Adipocyte (in vitro differentiated cells): ENCODE measurements around the gene SYT7.
A peak's percentile ranks its signal among the peaks of the same experiment; 100 is the strongest.

ENCODE experiments used
- DNase-seq: peaks from one replicate; pipeline ENCODE4 v3.0.0-alpha.2; 2015; ENCODE audit warnings: low read depth
- H3K27me3 ChIP-seq: replicated peaks from 2 replicates; pipeline ENCODE4 v1.7.0; 2013; ENCODE audit warnings: mild to moderate bottlenecking, low read length, moderate library complexity; ENCODE audit not compliant: control insufficient read depth, insufficient read depth
- H3K36me3 ChIP-seq: 2 replicates; pipeline ENCODE4 v1.7.0; 2013; ENCODE audit warnings: low read length, mild to moderate bottlenecking, moderate library complexity; ENCODE audit not compliant: control insufficient read depth, insufficient read depth, severe bottlenecking
- H3K4me1 ChIP-seq: 2 replicates; pipeline ENCODE4 v1.7.0; 2013; ENCODE audit warnings: mild to moderate bottlenecking, low read length, moderate library complexity; ENCODE audit not compliant: control insufficient read depth, insufficient read depth
- H3K4me3 ChIP-seq: 2 replicates; pipeline ENCODE4 v1.7.0; 2013; ENCODE audit warnings: mild to moderate bottlenecking, low read length, moderate library complexity
- H3K9ac ChIP-seq: 2 replicates; pipeline ENCODE4 v1.7.0; 2013; ENCODE audit warnings: mild to moderate bottlenecking, low read length, moderate library complexity
- H3K9me3 ChIP-seq: 2 replicates; pipeline ENCODE4 v1.7.0; 2013; ENCODE audit warnings: mild to moderate bottlenecking, low read length, moderate library complexity; ENCODE audit not compliant: control insufficient read depth

SYT7 gene

DNA sequence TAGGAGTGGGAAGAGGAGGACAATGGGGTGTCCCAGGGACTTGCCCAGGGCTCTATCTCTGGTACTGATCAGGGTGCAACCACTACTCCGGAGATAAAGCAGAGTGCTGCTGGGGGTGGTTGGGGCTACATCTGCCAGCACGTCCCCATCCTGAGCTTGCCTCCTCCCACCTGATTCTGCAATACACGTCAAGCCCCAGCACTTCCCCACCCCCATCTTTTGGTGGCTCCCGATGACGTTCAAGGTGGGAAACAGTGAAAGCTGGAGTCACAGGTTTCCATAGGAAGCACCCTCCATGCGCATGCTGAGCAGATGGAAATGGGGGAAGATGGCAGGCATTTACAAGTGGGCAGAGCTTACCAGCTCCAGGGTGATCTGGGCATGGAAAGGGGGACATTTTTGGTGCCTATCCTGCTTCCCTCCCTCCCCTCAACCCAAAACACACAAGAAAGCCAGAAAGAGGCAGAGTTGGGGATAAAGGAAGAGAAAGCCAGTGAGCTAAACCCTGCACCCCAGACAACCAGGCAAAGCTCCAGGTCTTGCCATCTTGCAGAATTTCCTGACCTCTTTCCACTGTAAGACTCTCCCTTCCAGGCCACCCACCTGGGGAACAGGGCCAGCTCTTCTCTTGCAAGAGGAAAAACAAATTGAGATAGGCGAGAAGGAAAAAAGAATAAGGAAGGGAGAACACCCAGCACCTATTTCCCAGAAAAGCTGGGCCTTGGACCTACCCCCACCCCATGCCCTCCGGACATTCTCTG, 15.8 kb downstream of the SYT7 start:
- DNase-seq, result no peak
- Histone ChIP-seq H3K4me3 (no peak overlapping the region), H3K9ac (no peak overlapping the region), H3K27me3 (peaks cover 57% of the 10 kb centered on the region), H3K4me1 (no peaks in the 10 kb centered on the region), H3K36me3 (no peaks in the 10 kb centered on the region), H3K9me3 (no peaks in the 10 kb centered on the region)

DNA sequence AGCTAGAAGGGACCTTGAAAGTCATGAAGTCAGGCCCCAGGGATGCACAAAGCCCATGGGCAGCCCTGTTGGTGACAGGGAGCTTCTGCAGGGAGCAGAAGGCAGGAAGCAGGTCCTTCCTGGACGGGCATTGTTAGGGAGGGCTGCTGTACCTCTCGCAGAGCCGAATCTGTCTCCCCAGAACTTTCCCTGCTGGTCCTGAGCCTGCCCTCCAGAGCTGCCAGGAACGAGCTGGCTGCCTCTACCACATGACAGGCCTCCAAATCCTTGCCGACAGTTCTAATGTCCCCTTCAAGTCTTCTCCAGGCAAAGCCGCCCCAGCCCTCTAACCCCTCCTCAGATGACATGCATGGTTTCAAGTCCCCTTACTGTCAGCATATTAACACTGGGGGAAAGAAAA, 20.1 kb downstream of the SYT7 start:
- H3K36me3 ChIP-seq, result no peaks in the 10 kb centered on the region
- H3K4me1 ChIP-seq, result peaks cover 8% of the 10 kb centered on the region
- no peak overlapping the region for H3K9ac ChIP-seq
- no peak for DNase-seq
- no peak overlapping the region for H3K4me3 ChIP-seq
- H3K9me3 ChIP-seq, result no peaks in the 10 kb centered on the region
- H3K27me3 ChIP-seq, result peaks cover 59% of the 10 kb centered on the region

DNA sequence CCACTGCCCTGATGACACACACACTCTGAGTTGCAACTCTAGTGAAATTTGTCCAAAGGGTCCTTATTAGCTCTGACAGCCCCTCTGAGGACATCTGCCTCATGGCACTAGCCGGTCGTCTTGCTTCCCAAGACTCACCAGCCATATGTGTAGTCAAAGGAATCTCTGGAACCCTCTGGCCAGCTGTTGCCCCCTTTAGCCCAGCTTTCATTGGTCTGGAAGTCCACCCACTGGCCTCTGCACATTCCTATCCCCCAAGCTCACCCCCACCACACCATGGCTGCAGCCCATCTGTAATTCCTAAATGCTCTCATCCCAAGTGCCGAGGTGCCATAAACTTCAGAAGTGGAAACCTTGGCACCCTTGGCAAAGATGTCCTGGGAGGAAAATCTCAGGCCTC, 24.3 kb downstream of the SYT7 start:
- no peaks in the 10 kb centered on the region for H3K9me3 ChIP-seq
- no peak overlapping the region for H3K9ac ChIP-seq
- H3K27me3 ChIP-seq, result peaks cover 53% of the 10 kb centered on the region
- H3K4me3 ChIP-seq, result no peak overlapping the region
- DNase-seq, result no peak
- no peaks in the 10 kb centered on the region for H3K36me3 ChIP-seq
- H3K4me1 ChIP-seq, result peaks cover 11% of the 10 kb centered on the region

DNA sequence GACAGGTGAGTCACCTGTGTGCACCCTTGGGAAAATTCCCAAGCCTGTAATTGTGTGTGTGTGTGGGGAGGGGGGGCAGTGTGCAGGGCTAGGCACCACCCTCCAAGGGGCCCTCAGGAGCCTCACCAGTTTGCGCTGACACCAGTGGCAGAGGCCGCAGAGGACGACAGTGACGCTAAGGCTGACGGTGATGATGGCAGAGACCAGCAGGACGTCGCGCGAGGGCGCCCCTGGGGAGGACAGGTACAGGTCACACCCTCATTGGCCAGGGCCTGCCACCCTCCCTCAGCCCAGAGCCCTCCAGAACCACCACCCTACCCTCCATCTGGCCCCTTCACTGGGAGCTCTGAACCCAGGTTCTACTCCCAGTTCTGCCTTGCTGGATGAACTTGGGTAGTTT, 24.9 kb downstream of the SYT7 start:
- Histone ChIP-seq H3K4me1 (peaks cover 14% of the 10 kb centered on the region), H3K9me3 (no peaks in the 10 kb centered on the region), H3K36me3 (no peaks in the 10 kb centered on the region), H3K9ac (no peak overlapping the region), H3K27me3 (peaks cover 51% of the 10 kb centered on the region), H3K4me3 (no peak overlapping the region)
- DNase-seq, result no peak

DNA sequence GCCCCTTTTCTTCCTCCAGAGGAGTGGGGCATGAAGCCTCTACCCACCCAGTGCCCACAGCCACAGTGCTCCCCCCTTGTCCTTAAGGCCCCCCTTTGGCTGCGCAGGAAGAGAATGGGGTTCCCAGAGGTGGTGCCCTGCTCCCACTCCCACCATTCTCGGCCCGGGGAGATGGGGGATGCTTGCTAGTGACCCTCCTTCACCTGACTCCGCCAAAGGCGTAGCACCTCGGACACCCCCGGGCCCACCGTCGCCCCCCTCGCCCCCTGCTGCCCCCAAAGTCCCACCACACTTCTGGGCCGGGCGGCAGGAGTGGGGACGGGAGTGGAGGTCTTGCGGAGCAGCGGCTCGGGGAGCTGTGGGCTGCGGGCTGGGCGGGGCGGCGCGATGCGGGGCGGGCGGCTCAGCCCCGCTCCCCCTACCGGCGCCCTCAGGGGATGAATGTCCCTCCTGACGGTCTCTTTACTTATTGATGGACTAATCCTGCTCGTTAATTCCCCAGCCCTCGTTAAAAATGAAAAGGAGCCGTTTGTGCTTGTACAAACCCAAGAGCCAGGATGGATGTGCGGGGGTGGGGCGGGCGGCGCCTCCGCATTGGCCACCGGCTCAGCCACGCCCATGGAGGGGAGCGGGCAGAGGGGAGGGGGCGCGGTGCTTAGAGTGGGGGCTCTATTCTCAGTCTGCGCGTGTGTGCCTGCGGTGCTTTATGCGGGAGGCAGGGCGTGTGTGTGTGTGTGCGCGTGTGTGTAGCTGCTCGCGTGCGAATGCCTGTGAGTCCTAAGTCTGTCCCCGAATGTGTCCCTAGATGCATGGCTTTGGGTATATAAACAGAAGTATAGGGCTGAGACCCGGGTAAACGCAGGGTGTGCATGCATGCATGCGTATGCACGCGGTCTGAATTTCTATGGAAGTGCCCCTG, 25.6 kb downstream of the SYT7 start:
- Histone ChIP-seq H3K4me1 (peaks cover 14% of the 10 kb centered on the region), H3K4me3 (no peak overlapping the region), H3K27me3 (peaks cover 45% of the 10 kb centered on the region), H3K9me3 (no peaks in the 10 kb centered on the region), H3K36me3 (no peaks in the 10 kb centered on the region), H3K9ac (no peak overlapping the region)
- peak; percentile 18 for DNase-seq

DNA sequence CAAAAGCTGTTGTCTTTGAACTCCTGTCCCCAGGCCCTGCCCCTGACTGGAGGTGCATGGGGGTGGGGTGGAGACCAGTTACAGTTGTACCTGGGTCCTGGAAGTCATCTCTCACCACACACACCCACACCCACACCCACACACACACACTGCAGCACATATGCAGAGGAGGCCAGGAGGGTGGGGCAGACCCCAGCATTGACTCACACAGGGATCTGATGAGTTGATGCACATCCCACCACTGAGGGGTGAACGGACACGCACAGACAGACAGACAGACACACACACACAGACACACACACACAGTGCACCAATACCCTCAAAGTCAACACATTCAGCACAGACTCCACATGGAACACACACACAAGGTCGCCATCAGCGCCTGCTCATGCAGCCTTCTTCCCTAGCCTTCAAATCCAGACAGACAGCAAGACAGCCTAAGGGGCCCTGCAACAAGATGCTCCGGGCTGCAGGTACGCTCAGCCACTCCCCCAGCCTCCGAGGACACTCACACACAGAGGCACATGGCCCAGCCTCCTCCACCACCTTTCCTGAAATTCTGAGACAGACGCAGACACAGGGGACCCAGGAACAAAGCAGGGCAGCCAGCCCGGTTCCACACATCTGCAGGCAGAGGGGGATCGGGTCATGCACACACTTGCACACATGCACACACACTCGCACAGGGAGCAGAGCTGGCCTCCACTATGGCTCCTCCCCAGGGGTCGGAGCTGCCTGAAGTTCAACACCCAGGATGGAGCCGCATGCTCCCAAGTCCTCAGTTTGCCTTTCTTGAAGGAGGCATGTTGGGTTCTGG, 26.5 kb downstream of the SYT7 start:
- H3K9ac ChIP-seq, result no peak overlapping the region
- DNase-seq, result no peak
- peaks cover 38% of the 10 kb centered on the region for H3K27me3 ChIP-seq
- no peaks in the 10 kb centered on the region for H3K36me3 ChIP-seq
- H3K4me3 ChIP-seq, result no peak overlapping the region
- H3K9me3 ChIP-seq, result no peaks in the 10 kb centered on the region
- peaks cover 14% of the 10 kb centered on the region for H3K4me1 ChIP-seq

DNA sequence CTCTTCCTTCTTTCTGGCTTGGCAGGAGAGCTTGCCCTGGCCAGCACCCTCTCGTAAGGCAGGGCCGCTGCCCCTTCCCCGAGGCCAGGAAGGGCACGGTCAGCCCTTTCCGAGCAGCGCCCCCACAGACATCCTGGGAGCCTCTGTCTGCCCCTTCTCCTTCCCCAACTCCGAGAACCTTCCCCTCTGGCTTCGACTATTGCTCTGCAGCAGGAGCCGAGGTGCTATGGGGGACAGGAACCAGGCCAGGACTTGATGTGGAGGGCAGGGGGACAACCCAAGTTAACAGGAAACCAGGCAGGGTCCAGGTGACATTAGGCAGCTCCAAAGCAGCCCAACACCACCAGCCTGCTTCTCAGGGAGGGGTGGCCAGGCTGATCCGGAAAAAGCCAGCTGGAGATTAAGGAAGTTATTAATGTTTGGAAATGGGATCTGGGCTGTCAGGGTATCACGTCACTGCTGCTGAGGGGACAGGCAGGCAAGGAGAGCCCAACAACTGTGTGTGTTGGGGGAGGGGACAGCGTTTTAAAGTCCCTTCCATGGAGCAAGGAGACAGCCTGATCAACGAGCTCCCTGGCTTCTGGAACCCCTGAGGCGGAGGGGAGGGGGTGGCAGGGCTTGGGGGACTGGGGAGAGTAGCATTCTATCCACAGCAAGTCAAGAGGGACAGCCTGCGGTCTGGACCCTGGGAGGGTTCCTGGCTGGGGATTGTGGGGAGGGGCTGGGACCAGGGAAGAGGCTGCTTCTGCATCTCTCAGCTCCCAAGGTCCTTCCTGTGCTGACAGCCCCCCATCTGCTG, 27.3 kb downstream of the SYT7 start:
- no peak for DNase-seq
- no peaks in the 10 kb centered on the region for H3K9me3 ChIP-seq
- H3K4me1 ChIP-seq, result peaks cover 14% of the 10 kb centered on the region
- H3K4me3 ChIP-seq, result no peak overlapping the region
- no peaks in the 10 kb centered on the region for H3K36me3 ChIP-seq
- peaks cover 37% of the 10 kb centered on the region for H3K27me3 ChIP-seq
- no peak overlapping the region for H3K9ac ChIP-seq

DNA sequence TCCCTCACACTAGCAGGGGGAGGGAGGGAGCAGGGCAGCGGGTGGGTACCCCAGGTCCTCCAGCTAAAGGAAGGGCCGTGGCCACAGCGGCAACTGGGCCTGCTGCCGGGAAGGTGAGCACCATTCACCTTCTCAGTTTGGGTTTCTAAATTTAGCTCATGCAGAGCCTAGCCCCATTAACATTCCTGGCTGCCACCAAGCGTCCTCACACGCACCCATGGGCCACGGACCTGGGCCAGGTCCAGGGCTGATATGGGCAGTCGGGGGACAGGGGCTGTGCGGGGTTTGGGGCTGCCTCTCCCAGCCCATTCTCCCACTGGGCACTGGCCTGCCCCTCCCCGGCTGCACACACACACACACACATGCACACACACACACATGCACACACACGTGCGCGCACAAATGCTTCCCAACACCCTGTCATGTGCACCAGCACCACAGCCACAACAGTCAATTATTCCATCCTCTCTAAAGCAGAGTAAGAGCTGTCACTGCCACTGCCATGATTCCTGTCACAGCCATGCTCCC, 28.7 kb downstream of the SYT7 start:
- Histone ChIP-seq H3K4me1 (peaks cover 14% of the 10 kb centered on the region), H3K4me3 (no peak overlapping the region), H3K9me3 (no peaks in the 10 kb centered on the region), H3K27me3 (peaks cover 32% of the 10 kb centered on the region), H3K36me3 (no peaks in the 10 kb centered on the region), H3K9ac (no peak overlapping the region)
- DNase-seq, result no peak

DNA sequence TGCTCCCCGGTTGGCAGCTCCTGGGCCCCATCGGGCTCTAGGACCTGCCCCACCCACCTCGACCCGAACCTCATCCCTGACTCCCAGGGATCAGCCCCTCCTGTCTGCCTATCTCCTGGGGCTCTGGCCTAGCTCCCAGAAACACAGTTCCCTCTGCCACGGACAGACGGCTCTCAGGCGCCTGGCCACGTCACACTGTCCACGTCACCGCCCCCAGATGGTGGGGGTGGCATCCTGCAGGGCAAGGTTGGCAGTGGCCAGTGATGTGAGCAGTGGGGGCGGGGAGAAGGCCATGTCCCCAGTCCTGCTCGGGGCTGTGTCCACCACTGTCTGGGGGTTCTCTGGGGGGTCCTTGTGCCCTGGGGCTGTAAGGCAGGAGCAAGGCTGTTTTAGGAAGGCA, 29.2 kb downstream of the SYT7 start:
- H3K9ac ChIP-seq, result no peak overlapping the region
- no peak overlapping the region for H3K4me3 ChIP-seq
- no peaks in the 10 kb centered on the region for H3K9me3 ChIP-seq
- H3K36me3 ChIP-seq, result no peaks in the 10 kb centered on the region
- peaks cover 28% of the 10 kb centered on the region for H3K27me3 ChIP-seq
- DNase-seq, result no peak
- H3K4me1 ChIP-seq, result peaks cover 12% of the 10 kb centered on the region

DNA sequence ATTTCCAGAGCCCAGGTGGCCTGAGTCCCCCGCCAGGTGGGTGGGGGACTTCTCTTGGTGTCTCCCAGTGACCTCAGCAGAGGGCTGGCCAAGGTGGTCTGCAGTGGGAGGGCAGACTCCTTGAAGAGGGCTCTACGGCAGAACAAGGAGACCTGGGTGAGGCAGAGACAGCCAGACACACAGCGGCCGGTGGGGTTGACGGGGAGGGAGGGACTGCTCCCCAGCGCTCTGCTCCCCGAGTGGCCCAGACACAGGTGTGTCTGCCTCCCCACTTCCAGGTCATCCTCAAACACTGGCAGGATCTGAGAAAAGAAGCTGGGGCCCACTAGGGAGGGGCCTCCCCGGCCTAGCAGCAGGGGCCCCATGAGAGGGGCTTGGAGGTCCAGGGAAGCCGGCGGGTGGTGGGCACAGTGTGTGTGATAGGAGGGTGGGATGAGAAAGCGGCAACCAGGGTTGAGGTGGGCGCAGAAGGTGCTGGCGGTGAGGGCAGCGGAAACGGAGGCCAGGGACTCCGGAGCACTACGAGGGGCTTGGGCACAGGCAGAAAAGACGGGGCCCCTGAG, 30.1 kb downstream of the SYT7 start:
- Histone ChIP-seq H3K36me3 (no peaks in the 10 kb centered on the region), H3K9ac (no peak overlapping the region), H3K9me3 (no peaks in the 10 kb centered on the region), H3K27me3 (peaks cover 28% of the 10 kb centered on the region), H3K4me3 (no peak overlapping the region), H3K4me1 (peaks cover 7% of the 10 kb centered on the region)
- no peak for DNase-seq
